HG03108 (cell line): ENCODE measurements around the gene LPO.

Experiments used
- ATAC-seq: cut with Tn5 transposase; IDR thresholded peaks from one replicate; pipeline ENCODE4 v1.9.1; 2021; ENCODE audit warnings: moderate library complexity; ENCODE audit not compliant: unreplicated experiment

The LPO gene

GRCh38 chr17:58315750-58316149 lies 77.4 kb downstream of the LPO start:
- no peak for ATAC-seq

- no peak for ATAC-seq
Measured at GRCh38 chr17:58316260-58316960, 78.0 kb downstream of the LPO start.

GRCh38 chr17:58317421-58318064 lies 79.2 kb downstream of the LPO start:
- peak; percentile 66 for ATAC-seq

- ATAC-seq: no peak
Measured at GRCh38 chr17:58318065-58318481, 79.7 kb downstream of the LPO start.
